ENCODE data around the gene PDCD11. TPM values are rescaled to one million over a fixed set of nuclear protein-coding genes. Genes with fewer than 3 reads are reported as not detected.

Gene PDCD11
- total and polyA plus RNA-seq, 12 donors = 9.4 to 16.9 (median 12.7) TPM

- Histone ChIP-seq H3K9me3 (no peaks in the 10 kb centered on the region), H3K27ac (peak within 1 kb of the TSS; percentile 65 to 93 (median 90)), H3K27me3 (no peaks in the 10 kb centered on the region), H3K36me3 (peaks cover 0 to 6% (median 0%) of the 10 kb centered on the region in 9 donors), H3K4me3 (peak within 1 kb of the TSS; percentile 82 to 98 (median 91)), H3K4me1 (peaks cover 0 to 24% (median 13%) of the 10 kb centered on the region in 9 donors)
- ATAC-seq (peak; percentile 81 to 93 (median 87)), DNase-seq (peak; percentile 89 to 95)
- intact Hi-C loops (cut with DNase I) = no loop called here
- 0 to 1% methylated on average over 74 to 81 of the region's 81 CpGs for WGBS, 2 donors
- TF ChIP-seq CTCF (IDR thresholded peaks at IDR 0.05) = peak in 2 of 9 donors; percentile 11 to 13
Observed at GRCh38 chr10:103367782-103368518, 28.5 kb upstream of the PDCD11 start, which contains the start of gene TAF5. Gene TAF5 (plus strand): TSS chr10:103367976. CDS start chr10:103367990, 14 bp downstream.

- Histone ChIP-seq H3K27ac (no peak overlapping the region), H3K27me3 (no peaks in the 10 kb centered on the region), H3K36me3 (peaks cover 0 to 62% (median 10%) of the 10 kb centered on the region in 9 donors), H3K4me1 (peaks cover 0 to 24% (median 13%) of the 10 kb centered on the region in 9 donors), H3K9me3 (no peaks in the 10 kb centered on the region), H3K4me3 (no peak overlapping the region)
- TF ChIP-seq CTCF (IDR thresholded peaks at IDR 0.05) = no peak
- intact Hi-C loops (cut with DNase I) = no loop called here
- DNase-seq (no peak), ATAC-seq (no peak)
- WGBS, 2 donors = 95% methylated on average over 3 of the region's 3 CpGs
Observed at GRCh38 chr10:103373544-103373943, 22.9 kb upstream of the PDCD11 start.

GRCh38 chr10:103374263-103374662 lies 22.2 kb upstream of the PDCD11 start:
- H3K27ac ChIP-seq = no peak overlapping the region
- H3K4me3 ChIP-seq = no peak overlapping the region
- H3K4me1 ChIP-seq = peaks cover 0 to 19% (median 7%) of the 10 kb centered on the region in 9 donors
- no peak for TF ChIP-seq CTCF (IDR thresholded peaks at IDR 0.05)
- no peaks in the 10 kb centered on the region for H3K9me3 ChIP-seq
- no peaks in the 10 kb centered on the region for H3K27me3 ChIP-seq
- WGBS, 2 donors = 94 to 96% methylated on average over 5 of the region's 5 CpGs
- no peak for DNase-seq
- ATAC-seq = no peak
- intact Hi-C loops (cut with DNase I) = no loop called here
- H3K36me3 ChIP-seq = peaks cover 0 to 69% (median 13%) of the 10 kb centered on the region in 9 donors

- H3K4me3 ChIP-seq = no peak overlapping the region
- no peak overlapping the region for H3K27ac ChIP-seq
- no peaks in the 10 kb centered on the region for H3K4me1 ChIP-seq
- DNase-seq (no peak), ATAC-seq (no peak)
- H3K27me3 ChIP-seq = no peaks in the 10 kb centered on the region
- intact Hi-C loops (cut with DNase I) = no loop called here
- no peaks in the 10 kb centered on the region for H3K9me3 ChIP-seq
- no peak for TF ChIP-seq CTCF (IDR thresholded peaks at IDR 0.05)
- 93 to 94% methylated on average over 5 of the region's 5 CpGs for WGBS, 2 donors
- peaks cover 0 to 100% (median 37%) of the 10 kb centered on the region in 9 donors for H3K36me3 ChIP-seq
Observed at GRCh38 chr10:103382769-103383168, 13.7 kb upstream of the PDCD11 start.
